Measurements from ENCODE around the gene LMCD1. TPM values are rescaled to one million over a fixed set of nuclear protein-coding genes. Genes with fewer than 3 reads are reported as not detected.

LMCD1 gene
- polyA plus RNA-seq, 3 donors: 0.09 to 0.51 TPM; not detected in 1

GRCh38 chr3:8576436-8576835, 74.8 kb downstream of the LMCD1 start:
- intact Hi-C loops (cut with micrococcal nuclease): no loop called here

GRCh38 chr3:8576841-8577571, 75.4 kb downstream of the LMCD1 start:
- DNase-seq: no peak
- no CpG with 5 or more reads among the region's 5 CpGs for WGBS (ENCODE audit: insufficient coverage)
- Histone ChIP-seq H3K27me3 (ENCODE audit: control insufficient read depth in 2 of 2, insufficient read depth in 2 of 2, low read length in 2 of 2) (no peaks in the 10 kb centered on the region), H3K4me1 (ENCODE audit: control insufficient read depth in 1 of 2, insufficient read depth in 2 of 2, low read length in 2 of 2) (no peaks in the 10 kb centered on the region), H4K20me1 (ENCODE audit: insufficient read depth, low read length) (no peaks in the 10 kb centered on the region), H3K4me2 (replicated peaks; ENCODE audit: extremely low read depth, low read length, poor library complexity, severe bottlenecking) (no peak overlapping the region), H3K27ac (ENCODE audit: low read depth in 1 of 2, low read length in 2 of 2) (no peak overlapping the region), H2AFZ (ENCODE audit: insufficient read depth, low read depth, low read length, poor library complexity, severe bottlenecking) (no peak overlapping the region), H3K9me3 (replicated peaks in 1 of 2; ENCODE audit: control insufficient read depth in 1 of 2, insufficient read depth in 1 of 2, low read length in 2 of 2) (no peaks in the 10 kb centered on the region), H3K4me3 (replicated peaks in 1 of 3; ENCODE audit: low read depth in 2 of 3, low read length in 3 of 3) (no peak overlapping the region), H3K9ac (ENCODE audit: insufficient read depth, low read length, poor library complexity, severe bottlenecking) (no peak overlapping the region), H3K79me2 (ENCODE audit: insufficient read depth, low read length) (no peaks in the 10 kb centered on the region), H3K36me3 (replicated peaks in 1 of 2; ENCODE audit: control insufficient read depth in 1 of 2, insufficient read depth in 2 of 2, low read length in 2 of 2) (no peaks in the 10 kb centered on the region)
- H3K27ac Mint-ChIP-seq: no peak overlapping the region
- H3K4me3 Mint-ChIP-seq: no peak overlapping the region
- intact Hi-C loops (cut with micrococcal nuclease): no loop called here
- no peaks in the 10 kb centered on the region for H3K36me3 Mint-ChIP-seq
- peaks cover 0 to 5% (median 0%) of the 10 kb centered on the region in 3 donors for H3K27me3 Mint-ChIP-seq (ENCODE audit: low read depth in 3 of 3)
- H3K4me1 Mint-ChIP-seq: no peaks in the 10 kb centered on the region
- no peak for TF ChIP-seq CTCF (IDR thresholded peaks at IDR 0.05)
- H3K9me3 Mint-ChIP-seq: peaks cover 0 to 6% (median 0%) of the 10 kb centered on the region in 7 donors

More at GRCh38 chr3:8576436-8576835, 74.8 kb downstream of the LMCD1 start:
- H3K4me3 Mint-ChIP-seq: no peak overlapping the region
- peaks cover 0 to 5% (median 0%) of the 10 kb centered on the region in 3 donors for H3K27me3 Mint-ChIP-seq (ENCODE audit: low read depth in 3 of 3)
- Histone ChIP-seq H3K27ac (ENCODE audit: low read depth in 1 of 2, low read length in 2 of 2) (no peak overlapping the region), H3K27me3 (ENCODE audit: control insufficient read depth in 2 of 2, insufficient read depth in 2 of 2, low read length in 2 of 2) (no peaks in the 10 kb centered on the region), H3K9me3 (replicated peaks in 1 of 2; ENCODE audit: control insufficient read depth in 1 of 2, insufficient read depth in 1 of 2, low read length in 2 of 2) (no peaks in the 10 kb centered on the region), H3K4me1 (ENCODE audit: control insufficient read depth in 1 of 2, insufficient read depth in 2 of 2, low read length in 2 of 2) (no peaks in the 10 kb centered on the region), H3K9ac (ENCODE audit: insufficient read depth, low read length, poor library complexity, severe bottlenecking) (no peak overlapping the region), H3K4me3 (replicated peaks in 1 of 3; ENCODE audit: low read depth in 2 of 3, low read length in 3 of 3) (no peak overlapping the region), H3K79me2 (ENCODE audit: insufficient read depth, low read length) (no peaks in the 10 kb centered on the region), H3K4me2 (replicated peaks; ENCODE audit: extremely low read depth, low read length, poor library complexity, severe bottlenecking) (no peak overlapping the region), H3K36me3 (replicated peaks in 1 of 2; ENCODE audit: control insufficient read depth in 1 of 2, insufficient read depth in 2 of 2, low read length in 2 of 2) (no peaks in the 10 kb centered on the region), H2AFZ (ENCODE audit: insufficient read depth, low read depth, low read length, poor library complexity, severe bottlenecking) (no peak overlapping the region), H4K20me1 (ENCODE audit: insufficient read depth, low read length) (no peaks in the 10 kb centered on the region)
- H3K9me3 Mint-ChIP-seq: peaks cover 0 to 6% (median 0%) of the 10 kb centered on the region in 7 donors
- 60% methylated on average over 2 of the region's 6 CpGs for WGBS (ENCODE audit: insufficient coverage)
- no peak for DNase-seq
- TF ChIP-seq CTCF (IDR thresholded peaks at IDR 0.05): no peak
- no peak overlapping the region for H3K27ac Mint-ChIP-seq
- H3K4me1 Mint-ChIP-seq: peaks cover under 1% of the 10 kb centered on the region
- H3K36me3 Mint-ChIP-seq: no peaks in the 10 kb centered on the region

All from CD14-positive monocyte (primary cell).